Liver (tissue), 3 donors: Measurements from ENCODE around the gene USP35.

Source experiments
- JUND ChIP-seq, 2 donors: IDR thresholded peaks; 2 replicates each; pipeline ENCODE4 v1.6.1; 2016; ENCODE audit warnings: antibody characterized with exemption in 2 of 2
- SP1 ChIP-seq: IDR thresholded peaks from 2 replicates; pipeline ENCODE4 v1.6.1; 2018; ENCODE audit warnings: antibody characterized with exemption, mild to moderate bottlenecking
- YY1 ChIP-seq: IDR thresholded peaks from 2 replicates; pipeline ENCODE4 v1.6.1; 2016; ENCODE audit warnings: antibody characterized with exemption, mild to moderate bottlenecking
- TF ChIP-seq, protein P1 (sequence below): fragments of 150-350 bp; IDR thresholded peaks from 2 replicates; pipeline ENCODE4 v1.5.1; 2017; ENCODE audit warnings: improper control_type of control experiment, low read depth, low read length; ENCODE audit not compliant: missing input control
- TF ChIP-seq, protein P2 (sequence below): IDR thresholded peaks from 2 replicates; pipeline ENCODE4 v1.6.1; 2016; ENCODE audit warnings: antibody characterized with exemption, mild to moderate bottlenecking
- donor health status: healthy.
- donor health status: healthy.

DNA sequence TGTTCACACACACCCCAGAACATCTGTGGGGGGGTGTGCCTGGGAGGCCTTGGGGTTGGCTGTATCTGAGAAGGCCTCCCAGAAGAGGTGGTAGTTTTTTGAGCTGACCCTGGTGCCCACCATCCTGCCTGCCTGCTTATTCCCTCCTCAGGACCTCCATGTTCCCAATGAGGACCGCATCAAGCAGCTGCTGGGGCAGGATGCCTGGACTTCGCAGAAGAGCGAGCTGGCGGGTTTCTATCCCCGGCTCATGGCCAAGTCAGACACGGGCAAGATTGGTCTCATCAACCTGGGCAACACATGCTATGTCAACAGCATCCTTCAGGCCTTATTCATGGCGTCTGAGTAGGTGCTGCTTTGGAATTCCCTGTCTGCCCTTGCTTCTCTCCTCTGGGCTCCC, 17.0 kb downstream of the USP35 start:
- TF ChIP-seq, protein P1, sequence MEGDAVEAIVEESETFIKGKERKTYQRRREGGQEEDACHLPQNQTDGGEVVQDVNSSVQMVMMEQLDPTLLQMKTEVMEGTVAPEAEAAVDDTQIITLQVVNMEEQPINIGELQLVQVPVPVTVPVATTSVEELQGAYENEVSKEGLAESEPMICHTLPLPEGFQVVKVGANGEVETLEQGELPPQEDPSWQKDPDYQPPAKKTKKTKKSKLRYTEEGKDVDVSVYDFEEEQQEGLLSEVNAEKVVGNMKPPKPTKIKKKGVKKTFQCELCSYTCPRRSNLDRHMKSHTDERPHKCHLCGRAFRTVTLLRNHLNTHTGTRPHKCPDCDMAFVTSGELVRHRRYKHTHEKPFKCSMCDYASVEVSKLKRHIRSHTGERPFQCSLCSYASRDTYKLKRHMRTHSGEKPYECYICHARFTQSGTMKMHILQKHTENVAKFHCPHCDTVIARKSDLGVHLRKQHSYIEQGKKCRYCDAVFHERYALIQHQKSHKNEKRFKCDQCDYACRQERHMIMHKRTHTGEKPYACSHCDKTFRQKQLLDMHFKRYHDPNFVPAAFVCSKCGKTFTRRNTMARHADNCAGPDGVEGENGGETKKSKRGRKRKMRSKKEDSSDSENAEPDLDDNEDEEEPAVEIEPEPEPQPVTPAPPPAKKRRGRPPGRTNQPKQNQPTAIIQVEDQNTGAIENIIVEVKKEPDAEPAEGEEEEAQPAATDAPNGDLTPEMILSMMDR, result no peak
- TF ChIP-seq SP1 (no peak), YY1 (no peak), JUND (IDR thresholded peaks at IDR 0.05) (no peak)
- TF ChIP-seq, protein P2, sequence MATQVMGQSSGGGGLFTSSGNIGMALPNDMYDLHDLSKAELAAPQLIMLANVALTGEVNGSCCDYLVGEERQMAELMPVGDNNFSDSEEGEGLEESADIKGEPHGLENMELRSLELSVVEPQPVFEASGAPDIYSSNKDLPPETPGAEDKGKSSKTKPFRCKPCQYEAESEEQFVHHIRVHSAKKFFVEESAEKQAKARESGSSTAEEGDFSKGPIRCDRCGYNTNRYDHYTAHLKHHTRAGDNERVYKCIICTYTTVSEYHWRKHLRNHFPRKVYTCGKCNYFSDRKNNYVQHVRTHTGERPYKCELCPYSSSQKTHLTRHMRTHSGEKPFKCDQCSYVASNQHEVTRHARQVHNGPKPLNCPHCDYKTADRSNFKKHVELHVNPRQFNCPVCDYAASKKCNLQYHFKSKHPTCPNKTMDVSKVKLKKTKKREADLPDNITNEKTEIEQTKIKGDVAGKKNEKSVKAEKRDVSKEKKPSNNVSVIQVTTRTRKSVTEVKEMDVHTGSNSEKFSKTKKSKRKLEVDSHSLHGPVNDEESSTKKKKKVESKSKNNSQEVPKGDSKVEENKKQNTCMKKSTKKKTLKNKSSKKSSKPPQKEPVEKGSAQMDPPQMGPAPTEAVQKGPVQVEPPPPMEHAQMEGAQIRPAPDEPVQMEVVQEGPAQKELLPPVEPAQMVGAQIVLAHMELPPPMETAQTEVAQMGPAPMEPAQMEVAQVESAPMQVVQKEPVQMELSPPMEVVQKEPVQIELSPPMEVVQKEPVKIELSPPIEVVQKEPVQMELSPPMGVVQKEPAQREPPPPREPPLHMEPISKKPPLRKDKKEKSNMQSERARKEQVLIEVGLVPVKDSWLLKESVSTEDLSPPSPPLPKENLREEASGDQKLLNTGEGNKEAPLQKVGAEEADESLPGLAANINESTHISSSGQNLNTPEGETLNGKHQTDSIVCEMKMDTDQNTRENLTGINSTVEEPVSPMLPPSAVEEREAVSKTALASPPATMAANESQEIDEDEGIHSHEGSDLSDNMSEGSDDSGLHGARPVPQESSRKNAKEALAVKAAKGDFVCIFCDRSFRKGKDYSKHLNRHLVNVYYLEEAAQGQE, result no peak
